ENCODE data around the gene CPNE4.

CPNE4 gene

DNA sequence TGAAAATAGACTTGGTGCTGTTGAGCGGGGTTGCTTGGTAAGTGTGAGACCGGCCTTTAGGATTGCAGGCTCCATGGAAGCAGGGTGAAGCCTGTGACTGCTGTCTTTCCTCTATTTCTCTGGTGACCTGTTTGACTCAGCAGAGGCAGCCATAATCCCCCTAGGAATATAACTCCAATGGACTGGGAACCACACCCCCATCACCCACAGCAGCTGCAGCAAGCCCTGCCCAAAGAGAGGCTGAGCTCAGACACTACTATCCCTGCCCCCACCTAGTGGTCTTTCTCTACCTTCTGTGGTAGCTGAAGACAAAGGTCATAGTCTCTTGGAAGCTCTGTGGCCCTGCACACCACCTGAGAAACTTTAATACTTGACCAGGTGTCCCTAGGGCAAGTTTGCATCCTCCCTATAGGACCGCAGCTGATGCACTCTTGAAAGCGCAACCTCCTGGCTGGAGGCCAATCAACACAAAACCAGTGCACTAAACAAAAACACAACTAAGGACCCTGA is 398.5 kb downstream of the CPNE4 start:
- H3K4me3 ChIP-seq (replicated peaks in 1 of 2; ENCODE audit: low read depth in 2 of 2, low read length in 2 of 2) = no peak overlapping the region
- TF ChIP-seq, protein P1, sequence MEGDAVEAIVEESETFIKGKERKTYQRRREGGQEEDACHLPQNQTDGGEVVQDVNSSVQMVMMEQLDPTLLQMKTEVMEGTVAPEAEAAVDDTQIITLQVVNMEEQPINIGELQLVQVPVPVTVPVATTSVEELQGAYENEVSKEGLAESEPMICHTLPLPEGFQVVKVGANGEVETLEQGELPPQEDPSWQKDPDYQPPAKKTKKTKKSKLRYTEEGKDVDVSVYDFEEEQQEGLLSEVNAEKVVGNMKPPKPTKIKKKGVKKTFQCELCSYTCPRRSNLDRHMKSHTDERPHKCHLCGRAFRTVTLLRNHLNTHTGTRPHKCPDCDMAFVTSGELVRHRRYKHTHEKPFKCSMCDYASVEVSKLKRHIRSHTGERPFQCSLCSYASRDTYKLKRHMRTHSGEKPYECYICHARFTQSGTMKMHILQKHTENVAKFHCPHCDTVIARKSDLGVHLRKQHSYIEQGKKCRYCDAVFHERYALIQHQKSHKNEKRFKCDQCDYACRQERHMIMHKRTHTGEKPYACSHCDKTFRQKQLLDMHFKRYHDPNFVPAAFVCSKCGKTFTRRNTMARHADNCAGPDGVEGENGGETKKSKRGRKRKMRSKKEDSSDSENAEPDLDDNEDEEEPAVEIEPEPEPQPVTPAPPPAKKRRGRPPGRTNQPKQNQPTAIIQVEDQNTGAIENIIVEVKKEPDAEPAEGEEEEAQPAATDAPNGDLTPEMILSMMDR (IDR thresholded peaks at IDR 0.05; ENCODE audit: low read depth, low read length) = no peak
- no peak for DNase-seq (ENCODE audit: low read depth in 2 of 2)

DNA sequence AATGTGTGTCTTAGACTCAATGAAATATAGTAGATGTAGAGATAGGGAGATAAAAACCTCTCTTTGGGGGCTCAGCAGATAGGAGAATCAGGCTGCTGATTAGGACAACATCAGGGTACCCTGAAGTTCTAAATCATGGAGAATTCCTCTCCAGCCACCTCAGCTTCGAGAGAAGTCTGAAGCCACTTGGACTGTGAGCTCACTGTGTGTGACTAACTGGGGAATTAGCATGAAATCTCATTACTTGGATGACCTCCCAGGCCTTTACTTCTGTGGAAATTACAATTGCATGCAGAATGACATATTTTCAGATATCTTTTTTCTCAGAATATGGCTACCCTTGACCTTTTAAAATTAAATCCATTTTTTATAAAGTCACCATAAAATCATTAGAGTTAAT is 404.0 kb downstream of the CPNE4 start:
- TF ChIP-seq, protein P1 (IDR thresholded peaks at IDR 0.05; ENCODE audit: low read depth, low read length) = no peak
- peak in 1 of 2 donors; percentile 8 for DNase-seq (ENCODE audit: low read depth in 2 of 2)
- no peak overlapping the region for H3K4me3 ChIP-seq (replicated peaks in 1 of 2; ENCODE audit: low read depth in 2 of 2, low read length in 2 of 2)

DNA sequence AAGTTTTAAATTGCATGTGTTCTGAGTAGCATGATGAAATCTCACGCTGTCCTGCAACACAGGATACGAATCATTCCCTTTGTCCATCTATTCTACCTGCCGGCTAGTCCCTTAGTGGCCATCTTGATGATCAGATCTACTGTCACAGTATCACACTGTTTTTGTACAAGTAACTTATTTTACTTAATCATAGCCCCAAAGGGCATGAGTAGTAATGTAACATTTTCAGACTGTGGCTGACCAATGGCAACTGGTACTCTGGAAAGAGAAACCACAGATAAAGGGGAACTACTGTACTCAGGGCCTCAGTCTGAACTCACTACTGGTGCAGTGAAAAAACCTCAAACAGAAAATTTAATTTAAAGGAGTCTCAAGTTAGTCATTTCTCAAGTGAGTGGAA is 404.7 kb downstream of the CPNE4 start:
- TF ChIP-seq, protein P1 (IDR thresholded peaks at IDR 0.05; ENCODE audit: low read depth, low read length) = no peak
- DNase-seq (ENCODE audit: low read depth in 2 of 2) = peak in 1 of 2 donors; percentile 27

DNA sequence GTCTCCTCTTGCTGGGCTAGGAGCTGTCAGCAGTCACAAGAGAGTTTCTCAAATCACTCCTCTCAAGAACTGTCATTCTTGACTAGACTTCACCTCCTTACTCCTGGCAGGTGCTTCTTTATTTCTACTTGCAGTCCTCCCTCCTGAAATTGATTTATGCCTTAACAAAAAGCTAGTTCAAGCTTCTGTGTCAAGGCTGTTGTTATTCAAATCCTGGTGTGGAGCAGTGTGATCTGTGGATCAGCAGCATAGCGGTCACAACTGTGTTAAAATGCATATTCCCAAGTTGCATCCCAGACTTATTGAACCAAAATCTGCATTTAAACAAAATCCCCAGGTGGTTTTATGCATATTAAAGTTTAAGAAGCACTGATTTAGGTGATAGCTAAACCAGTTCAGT is 411.4 kb downstream of the CPNE4 start:
- no peak overlapping the region for H3K4me3 ChIP-seq (replicated peaks in 1 of 2; ENCODE audit: low read depth in 2 of 2, low read length in 2 of 2)
- TF ChIP-seq, protein P1 (IDR thresholded peaks at IDR 0.05; ENCODE audit: low read depth, low read length) = no peak
- DNase-seq (ENCODE audit: low read depth in 2 of 2) = no peak

More for the DNA sequence above, 404.7 kb downstream of the CPNE4 start:
- no peak overlapping the region for H3K4me3 ChIP-seq (replicated peaks in 1 of 2; ENCODE audit: low read depth in 2 of 2, low read length in 2 of 2)

DNA sequence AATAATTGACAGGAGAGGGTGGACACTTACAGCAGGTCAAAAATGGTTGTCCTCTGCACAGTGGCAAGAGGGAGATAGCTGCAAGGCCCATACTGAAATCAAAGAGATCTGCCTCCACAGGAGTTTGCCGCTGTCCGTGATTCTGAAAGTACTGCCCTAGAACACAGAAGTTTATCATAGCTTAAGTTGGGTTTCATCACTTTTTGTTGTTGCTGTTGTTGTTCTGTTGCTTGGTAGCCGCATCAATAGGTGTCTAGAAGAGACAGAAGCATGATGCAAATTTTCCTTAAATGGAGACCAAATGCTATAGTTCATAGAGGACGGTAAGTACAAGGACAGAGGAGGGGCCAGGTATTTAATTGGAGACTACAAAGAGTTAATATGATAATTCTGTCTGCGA is 412.1 kb downstream of the CPNE4 start:
- DNase-seq (ENCODE audit: low read depth in 2 of 2) = no peak
- TF ChIP-seq, protein P1 (IDR thresholded peaks at IDR 0.05; ENCODE audit: low read depth, low read length) = no peak
- no peak overlapping the region for H3K4me3 ChIP-seq (replicated peaks in 1 of 2; ENCODE audit: low read depth in 2 of 2, low read length in 2 of 2)

DNA sequence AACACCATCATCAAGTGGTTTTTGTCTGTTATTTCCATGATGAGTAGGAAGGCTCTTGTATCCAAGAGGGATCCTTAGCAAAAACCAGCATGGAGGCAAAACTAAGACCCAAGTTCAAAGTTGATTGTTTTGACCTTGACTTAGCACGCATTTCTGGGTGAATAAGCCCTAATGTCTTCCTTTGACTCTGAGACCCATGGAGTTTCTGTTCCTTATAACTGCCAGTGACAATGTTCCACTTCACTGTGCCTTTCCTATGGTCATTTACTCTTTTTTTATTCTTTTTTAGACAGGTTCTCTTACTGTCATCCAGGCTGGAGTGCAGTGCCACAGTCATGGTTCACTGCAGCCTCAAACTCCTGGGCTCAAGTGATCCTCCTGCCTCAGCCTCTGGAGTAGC is 413.8 kb downstream of the CPNE4 start:
- TF ChIP-seq, protein P1 (IDR thresholded peaks at IDR 0.05; ENCODE audit: low read depth, low read length) = no peak
- no peak overlapping the region for H3K4me3 ChIP-seq (replicated peaks in 1 of 2; ENCODE audit: low read depth in 2 of 2, low read length in 2 of 2)
- DNase-seq (ENCODE audit: low read depth in 2 of 2) = no peak

DNA sequence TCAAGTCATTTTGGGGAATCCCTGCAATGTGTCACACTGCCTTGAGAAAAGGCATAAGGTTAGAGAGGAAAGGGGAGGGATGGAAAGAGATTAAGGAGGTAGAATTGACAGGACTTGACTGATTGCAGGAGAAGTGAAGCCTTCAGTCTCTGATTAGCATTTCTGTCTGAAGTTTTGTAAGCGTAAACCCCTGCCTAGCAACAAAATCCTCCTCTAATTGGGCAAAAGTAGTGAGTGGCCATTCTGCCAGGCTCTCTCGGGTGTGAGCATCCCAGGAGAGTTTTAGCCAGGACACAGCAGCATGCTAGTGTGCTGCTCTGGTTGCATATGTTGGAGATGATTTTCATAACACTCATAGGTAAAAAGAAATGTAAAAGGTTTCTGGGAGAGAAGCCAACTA is 415.0 kb downstream of the CPNE4 start:
- DNase-seq (ENCODE audit: low read depth in 2 of 2) = no peak
- TF ChIP-seq, protein P1 (IDR thresholded peaks at IDR 0.05; ENCODE audit: low read depth, low read length) = no peak
- H3K4me3 ChIP-seq (replicated peaks in 1 of 2; ENCODE audit: low read depth in 2 of 2, low read length in 2 of 2) = no peak overlapping the region
